GM21529 (cell line): Measurements from ENCODE around the gene REXO1.
"Not testable (repeated sequence)": the region's sequence is repeated elsewhere in the genome, so short reads cannot be mapped to it uniquely, and the experiment has no call there.

Experiments
- ATAC-seq: cut with Tn5 transposase; IDR thresholded peaks from one replicate; pipeline ENCODE4 v1.9.1; 2021; ENCODE audit not compliant: unreplicated experiment

Gene REXO1, protein sequence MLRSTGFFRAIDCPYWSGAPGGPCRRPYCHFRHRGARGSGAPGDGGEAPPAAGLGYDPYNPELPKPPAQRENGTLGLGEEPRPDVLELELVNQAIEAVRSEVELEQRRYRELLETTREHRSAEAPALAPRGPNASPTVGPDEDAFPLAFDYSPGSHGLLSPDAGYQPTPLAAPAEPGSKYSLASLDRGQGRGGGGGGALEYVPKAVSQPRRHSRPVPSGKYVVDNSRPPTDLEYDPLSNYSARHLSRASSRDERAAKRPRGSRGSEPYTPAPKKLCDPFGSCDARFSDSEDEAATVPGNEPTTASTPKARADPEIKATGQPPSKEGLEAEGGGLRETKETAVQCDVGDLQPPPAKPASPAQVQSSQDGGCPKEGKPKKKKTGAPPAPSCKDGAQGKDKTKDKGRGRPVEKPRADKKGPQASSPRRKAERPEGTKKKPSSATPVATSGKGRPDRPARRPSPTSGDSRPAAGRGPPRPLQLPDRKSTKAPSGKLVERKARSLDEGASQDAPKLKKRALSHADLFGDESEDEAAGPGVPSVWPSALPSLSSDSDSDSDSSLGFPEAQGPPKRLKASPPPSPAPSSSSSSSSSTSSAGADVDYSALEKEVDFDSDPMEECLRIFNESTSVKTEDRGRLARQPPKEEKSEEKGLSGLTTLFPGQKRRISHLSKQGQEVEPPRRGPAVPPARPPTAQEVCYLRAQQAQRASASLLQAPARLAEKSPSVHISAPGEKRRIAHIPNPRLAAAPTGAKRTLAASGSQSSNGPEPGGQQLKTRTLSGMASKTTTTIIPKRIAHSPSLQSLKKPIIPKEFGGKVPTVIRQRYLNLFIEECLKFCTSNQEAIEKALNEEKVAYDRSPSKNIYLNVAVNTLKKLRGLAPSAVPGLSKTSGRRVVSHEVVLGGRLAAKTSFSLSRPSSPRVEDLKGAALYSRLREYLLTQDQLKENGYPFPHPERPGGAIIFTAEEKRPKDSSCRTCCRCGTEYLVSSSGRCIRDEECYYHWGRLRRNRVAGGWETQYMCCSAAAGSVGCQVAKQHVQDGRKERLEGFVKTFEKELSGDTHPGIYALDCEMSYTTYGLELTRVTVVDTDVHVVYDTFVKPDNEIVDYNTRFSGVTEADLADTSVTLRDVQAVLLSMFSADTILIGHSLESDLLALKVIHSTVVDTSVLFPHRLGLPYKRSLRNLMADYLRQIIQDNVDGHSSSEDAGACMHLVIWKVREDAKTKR

DNA sequence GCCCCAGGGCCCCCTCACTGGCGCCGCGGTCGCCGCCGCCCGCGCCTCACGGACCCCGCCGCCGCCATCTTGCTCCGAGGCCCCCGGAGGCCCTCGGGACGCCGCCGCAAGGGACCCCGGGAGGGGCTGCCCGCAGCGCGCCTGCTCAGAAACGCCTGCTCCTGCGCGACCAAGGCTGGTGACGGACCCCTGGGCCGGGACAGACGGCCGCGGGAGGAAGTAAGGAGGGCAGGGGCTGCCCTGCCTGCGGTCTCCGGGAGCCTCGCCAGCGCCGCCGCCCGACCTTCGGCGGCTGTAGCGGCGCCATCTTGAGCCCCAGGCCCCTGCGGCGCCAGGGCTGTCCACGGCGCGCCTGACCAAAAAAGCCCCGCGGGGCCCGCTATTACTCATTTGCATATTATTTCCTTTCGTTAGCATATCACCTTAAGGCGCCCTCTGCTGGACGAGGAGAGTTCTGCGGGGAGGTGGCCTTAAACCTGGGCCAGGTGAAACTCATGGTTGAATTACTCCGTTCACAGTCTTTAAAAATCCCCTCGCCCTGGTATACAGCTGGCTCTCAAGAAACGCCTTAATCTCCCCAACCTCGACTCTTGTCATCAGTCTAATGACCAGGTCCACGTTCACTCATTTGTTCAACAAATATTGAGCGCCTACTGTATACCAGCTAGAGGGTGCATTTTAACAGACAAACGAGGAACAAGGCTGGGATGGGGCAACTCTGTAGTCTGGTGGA lies at the start of gene REXO1:
TSS of gene REXO1 (minus strand) at position 85 of the 733 bp plus-strand sequence. CDS start 125 bp downstream, outside the sequence.
- peak; percentile 56 for ATAC-seq

DNA sequence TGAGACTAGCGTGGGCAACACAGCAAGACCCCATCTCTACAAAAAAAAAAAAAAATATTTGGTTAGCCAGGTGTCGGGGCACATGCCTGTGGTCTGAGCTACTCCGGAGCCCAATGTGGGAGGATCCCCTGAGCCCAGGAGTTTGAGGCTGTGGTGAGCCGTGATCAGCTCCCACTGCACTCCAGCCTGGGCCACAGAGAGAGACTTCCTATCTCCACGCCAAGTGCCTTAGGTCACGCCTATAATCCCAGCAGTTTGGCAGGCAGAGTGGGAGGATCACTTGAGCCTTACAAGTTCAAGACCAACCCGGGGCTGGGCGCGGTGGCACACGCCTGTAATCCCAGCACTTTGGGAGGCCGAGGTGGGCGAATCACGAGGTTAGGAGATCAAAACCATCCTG lies 48.2 kb upstream of the REXO1 start:
- ATAC-seq = no peak

DNA sequence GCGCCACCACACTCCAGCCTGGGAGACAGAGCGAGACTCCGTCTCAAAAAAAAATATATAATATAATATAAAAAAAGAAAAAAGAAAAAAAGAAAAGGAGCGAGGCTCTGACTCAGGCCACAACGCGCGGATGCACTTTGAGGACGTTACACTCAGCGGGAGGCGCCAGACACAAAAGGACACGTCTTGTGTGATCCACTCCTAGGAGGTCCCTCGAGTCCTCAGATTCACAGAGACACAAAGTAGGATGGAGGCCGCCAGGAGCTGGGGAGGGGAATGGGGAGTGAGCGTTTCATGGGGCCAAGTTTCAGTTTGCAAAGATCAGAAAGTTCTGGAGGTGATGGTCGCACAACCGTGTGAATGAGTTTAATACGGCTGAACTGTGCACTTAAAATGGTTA lies 45.5 kb upstream of the REXO1 start:
- no peak for ATAC-seq

DNA sequence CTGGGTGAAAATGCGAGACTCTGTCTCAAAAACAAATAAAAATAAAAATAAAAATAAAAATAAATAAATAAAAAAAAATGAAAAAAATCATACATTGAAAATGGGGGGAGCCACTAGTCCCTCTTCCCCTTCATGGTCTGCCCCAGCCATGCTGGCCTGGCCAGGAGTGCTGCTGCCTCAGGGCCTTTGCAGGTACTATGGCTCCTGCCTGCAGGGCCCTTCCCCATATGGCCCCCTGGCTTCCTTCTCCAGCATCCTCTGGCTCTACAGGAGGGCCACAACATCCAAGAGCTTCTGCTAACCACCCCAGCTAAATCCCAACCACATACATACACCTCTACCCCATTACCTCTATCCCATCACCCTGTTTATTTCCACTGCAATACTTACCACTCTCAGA lies 41.6 kb upstream of the REXO1 start:
- no peak for ATAC-seq

DNA sequence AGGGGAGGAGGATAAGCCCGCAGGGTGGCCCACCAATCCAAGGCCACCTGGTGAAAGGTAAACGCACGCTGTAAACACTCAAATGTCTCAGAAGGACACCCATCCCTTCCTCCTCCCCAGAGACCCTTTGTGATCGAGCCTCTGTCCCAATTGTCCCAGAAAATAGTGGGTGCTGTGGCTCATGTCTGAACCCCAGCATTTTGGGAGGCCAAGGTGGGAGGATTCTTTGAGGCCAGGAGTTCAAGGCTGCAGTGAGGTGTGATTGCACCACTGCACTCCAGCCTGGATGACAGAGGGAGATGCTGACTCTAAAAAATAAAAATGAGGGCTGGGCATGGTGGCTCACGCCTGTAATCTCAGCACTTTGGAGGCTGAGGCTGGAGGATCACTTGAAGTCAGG lies 40.1 kb upstream of the REXO1 start:
- ATAC-seq = no peak

DNA sequence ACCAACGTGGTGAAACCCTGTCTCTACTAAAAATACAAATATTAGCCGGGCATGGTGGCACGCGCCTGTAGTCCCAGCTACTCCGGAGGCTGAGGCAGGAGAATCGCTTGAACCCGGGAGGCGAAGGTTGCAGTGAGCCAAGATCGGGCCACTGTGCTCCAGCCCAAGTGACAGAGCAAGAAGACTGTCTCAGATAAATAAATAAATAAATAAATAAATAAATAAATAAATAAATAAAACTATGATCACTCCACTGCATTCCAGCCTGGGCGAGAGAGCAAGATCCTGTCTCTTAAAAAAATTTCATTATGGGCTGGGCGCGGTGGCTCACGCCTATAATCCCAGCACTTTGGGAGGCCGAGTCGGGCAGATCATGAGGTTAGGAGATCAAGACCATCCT lies 38.1 kb upstream of the REXO1 start:
- not testable (repeated sequence) for ATAC-seq

DNA sequence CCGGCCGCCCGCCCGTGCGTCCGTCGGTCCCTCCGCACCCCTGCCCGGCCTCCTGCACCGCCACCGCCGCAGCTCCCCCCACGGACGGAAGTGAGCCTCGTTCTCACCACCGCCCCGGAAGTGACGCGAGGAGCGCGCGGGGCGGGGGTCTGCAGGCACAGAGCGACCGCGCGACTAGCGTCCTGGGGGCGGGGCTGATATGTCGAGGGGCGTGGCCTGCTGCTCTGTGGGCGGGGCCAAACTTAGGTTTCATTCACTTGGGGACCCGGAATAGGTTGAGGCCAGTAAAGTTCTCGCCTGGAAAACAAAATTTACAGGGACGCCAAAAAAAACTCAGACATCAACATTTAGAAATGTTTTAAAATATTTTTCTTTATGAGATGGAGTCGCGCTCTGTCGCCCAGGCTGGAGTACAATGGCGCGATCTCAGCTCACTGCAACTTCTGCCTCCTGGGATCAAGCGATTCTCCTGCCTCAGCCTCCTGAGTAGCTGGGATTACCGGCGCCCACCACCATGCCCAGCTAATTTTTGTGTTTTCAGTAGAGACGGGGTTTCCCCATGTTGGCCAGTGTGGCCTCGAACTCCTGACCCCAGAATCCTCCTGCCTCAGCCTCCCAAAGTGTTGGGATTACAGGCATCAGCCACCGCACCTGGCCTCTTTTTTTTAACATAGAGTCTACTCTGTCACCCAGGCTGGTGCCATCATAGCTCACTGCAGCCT lies 37.3 kb upstream of the REXO1 start, which contains the start of gene ABHD17A:
TSS of gene ABHD17A (minus strand) at position 99 of the 722 bp plus-strand sequence. CDS start 3,930 bp downstream, outside the sequence.
- ATAC-seq = peak; percentile 78

DNA sequence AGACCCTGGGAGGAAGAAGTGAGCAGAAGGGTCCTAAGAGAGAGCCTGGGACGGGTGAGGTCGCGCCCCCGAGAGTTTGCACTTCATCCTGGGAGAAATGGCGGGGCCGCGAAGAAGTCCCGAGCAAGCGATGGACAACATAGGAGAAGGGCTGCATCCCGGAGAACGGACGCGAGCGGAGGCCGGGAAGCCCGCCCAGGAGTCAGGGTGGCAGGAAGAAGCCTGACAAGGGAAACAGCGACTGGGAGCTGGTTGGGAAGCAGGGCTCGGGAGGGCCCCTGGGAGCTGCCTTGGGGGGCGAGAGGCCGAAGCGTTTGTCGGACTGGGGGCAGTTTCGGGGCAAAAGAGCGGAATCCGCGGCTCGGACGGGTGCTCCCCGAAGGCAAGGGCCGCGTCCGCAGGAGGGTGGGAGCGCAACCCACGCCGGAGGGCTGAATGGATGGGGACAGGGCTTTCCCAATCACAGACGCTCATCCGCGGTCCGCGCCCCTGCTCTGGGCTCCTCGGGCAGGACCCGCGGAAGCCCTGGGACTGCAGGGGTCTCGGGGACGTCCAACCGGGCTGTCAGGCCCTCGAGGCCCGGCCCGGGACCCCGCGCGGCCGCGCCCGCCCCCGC lies 36.5 kb upstream of the REXO1 start:
- ATAC-seq = peak; percentile 5

DNA sequence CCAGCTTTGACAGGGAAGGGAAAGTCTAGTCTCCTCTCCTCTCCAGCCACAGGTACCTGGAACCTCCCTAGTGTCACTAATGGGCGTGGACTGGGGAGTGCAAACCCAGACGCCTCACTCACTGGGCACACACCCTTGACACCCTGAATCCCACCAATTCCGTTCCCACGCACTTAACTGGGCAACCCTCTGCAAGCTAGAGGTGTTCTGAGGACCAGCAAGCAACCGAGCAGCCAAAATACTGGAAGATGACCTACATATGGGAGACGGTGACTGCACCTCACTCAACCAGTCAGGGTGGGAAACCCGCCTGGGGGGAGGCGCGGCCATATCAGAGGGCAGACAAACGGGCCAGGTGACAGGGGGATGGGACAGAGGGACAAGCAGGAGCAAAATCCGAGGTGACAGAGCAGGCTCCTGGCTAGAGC lies 36.0 kb upstream of the REXO1 start:
- ATAC-seq = no peak

DNA sequence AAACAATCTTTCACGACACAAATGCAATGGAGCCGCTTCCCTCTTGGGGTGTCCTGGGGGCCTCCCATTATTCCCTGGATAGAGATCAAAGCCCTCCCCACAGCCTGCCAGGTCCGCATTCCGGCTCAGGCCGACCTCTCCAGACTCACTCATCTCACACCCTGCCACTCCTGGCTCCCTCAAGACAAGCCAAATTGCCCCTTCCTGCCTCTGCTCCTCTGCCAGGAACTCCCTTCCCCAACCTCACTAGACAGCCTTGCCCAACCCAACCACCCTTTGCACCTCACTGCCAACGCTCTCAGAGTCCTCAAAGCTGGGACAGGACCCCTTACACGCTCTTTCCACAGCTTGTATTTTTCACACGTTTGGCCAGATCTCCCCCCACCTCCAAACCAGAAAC lies 35.5 kb upstream of the REXO1 start:
- ATAC-seq = no peak

DNA sequence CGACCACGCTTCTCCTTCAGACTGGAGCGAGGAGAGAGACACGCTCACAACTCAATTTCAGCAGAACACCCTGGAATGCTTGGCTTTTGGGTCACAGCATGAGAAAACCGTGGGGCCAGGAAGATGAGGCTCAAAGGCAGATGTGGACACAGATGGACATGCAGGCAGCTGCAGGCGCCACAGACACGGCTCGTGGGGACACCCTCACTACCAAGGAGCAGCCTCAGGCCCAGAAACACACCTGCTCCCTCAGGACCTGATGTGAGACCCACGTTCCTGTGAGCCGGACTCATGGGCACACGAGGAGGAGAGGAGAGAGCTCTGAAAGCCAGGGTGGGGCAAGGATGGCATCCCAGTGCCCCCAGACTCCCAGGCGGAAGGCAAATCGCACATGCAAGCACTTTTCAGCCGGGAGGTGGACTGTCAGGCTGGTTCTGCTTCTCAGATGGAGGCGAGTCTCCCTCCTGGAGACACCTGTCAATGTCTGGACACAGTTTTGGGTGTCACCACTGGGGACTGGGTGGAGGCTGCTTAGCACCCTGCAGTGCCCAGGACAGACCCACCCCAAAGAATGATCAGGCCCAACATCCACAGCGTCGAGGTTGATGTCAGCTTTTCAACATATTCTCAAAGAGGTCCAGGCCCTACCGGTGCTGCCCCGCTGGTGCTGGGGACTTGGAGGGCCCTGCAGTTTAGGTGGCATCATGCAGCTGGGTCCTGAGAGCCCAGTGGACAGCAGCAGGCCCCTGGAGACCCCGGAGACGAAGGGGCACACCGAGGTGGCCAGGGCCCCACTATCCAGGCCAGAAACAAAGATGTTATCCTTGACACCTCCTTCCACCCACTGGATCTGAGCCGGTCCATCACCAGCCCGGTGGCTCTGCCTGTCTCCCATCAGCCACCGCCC lies 34.8 kb upstream of the REXO1 start:
- no peak for ATAC-seq

DNA sequence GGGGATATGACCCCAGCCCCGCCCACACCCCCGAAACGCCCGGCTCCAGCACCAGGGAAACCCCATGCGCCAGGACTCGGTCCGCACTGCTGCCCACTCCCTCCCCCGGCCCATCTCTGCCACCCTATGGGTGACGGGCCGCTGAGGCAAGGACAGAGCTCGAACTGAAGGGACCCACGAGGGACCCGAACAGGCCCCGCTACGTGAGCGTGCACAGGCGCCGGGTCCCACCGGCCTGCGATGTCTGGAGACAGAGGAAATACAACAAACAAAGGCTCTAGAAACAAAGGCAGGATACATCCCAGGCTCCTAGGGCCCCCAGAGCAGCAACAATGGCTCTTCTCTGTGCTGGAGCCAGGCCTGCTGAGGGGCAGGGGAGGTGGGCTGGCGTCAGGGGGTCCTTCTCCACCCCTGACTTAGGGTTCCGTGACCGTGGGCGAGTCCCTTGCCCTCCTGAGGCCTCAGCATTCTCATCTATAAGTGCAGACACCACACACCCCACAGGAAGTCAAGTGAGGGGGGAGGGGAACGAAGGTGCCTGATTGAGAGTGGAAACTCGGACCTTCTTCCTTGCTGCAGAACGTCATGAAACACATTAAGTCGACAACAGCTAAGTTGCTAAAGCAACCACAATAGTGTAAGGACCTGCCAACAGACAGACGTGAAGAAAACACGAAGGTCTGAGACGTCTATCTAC lies 34.0 kb upstream of the REXO1 start:
- ATAC-seq = no peak

DNA sequence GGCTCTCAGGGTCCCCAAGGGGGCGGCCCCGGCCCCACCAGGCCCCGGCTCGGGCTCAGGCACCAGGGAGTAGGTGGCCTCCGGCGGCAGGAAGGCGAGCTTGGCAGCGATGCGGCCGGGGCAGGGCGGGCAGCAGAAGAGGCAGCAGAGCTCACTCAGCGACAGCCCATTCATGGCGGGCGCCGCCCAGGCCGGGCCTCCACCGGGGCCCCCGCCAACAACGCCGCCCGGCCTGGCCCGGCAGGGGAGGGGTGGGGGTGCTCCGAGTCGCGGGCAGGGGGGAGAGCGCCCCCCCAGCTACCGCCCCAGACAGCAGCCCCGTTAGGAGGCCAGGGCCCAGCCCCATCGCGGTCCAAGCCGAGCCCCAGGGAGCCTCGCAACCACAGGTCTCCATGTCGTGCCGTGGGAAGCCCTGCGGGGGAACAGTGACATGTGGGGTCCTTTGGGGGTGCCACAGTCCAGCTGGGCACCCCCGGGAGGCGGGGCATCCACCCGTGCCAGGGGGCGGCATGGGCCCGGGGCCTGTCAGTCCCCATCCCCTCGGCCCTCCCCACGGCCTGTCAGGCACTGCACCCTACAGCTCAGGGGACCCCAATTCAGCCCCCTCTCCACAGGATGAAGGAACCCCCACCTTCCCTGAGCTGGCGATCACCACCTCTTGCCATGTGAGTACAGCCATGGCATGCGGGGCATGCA lies 33.3 kb upstream of the REXO1 start:
- ATAC-seq = not testable (repeated sequence)

DNA sequence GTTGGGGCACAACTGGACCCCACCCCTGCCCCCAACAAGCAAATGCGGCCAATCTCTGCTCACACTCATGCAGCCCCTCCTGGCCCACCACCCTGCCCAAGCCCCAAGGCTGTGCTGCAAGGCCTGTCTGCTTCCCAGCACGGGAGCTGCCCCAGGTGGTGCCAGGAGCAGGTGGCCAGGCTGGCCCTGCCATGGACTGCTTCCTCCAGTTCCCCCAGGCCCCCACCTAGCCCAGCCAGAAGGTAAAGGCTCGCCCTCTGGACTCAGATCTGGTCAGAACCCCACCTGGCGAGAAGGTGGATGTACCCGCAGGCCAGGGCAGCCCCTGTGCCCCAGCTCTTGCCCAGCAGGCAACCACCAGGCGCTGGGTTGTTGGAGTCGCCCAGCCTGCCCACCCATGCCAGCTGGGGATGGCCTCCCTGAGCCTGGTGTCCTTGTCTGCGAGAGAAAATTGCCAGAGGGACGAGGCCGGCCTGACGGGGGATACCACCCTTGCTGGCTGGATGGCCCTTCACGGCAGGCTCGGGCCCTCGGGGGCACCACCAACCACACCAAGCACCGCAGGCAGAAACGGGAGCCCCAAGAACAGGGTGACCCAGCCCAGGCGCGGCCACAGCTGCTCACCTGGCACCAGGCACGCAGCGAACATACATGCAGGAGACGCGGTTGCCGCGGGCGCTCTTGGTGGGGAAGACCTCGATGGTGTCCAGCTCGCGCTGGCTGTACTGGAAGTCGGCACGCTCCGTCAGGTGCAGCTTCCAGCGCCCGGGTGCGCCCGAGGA lies 32.5 kb upstream of the REXO1 start:
- no peak for ATAC-seq

DNA sequence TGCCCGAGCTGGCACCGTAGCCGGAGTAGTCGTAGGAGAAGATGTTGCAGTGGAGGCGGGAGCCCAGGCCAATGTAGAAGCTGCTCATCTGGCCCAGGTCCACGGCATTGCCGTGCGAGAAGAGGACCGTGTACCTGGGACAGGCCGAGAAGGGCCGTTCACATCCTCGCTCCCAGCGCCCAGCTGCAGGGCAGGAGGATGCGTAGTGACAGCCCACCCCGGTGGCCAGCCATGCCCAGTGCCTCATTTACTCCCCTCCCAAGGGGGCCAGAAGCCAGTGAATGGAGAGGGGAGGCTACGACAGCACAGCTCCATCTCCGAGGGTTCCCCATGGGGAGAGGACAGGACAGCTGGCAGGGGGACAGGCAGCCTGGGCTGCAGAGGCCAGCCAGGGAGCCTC lies 31.7 kb upstream of the REXO1 start:
- ATAC-seq = not testable (repeated sequence)

DNA sequence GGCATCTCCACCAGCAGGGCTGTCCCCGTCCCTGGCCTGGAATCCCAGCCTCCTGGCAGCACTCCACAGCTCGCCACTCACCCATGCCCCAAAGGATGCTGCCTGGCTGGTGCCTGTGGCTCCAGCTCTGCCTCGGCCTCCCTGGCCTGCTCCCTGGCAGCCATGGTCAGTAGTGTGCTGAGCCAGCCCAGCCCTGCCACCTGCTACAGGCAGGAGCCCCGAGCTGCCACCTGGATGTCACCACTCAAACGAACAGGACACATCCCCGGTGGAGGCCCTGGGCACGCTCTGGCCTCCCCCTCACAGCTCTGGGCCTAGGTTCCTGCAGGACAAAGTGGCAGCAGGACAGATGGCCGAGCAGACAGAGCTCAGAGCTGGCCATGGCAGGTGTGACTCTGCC lies 30.3 kb upstream of the REXO1 start:
- not testable (repeated sequence) for ATAC-seq
